ENCODE data around the gene ALX3.

Gene ALX3

GRCh38 chr1:110064576-110065337, 5.7 kb downstream of the ALX3 start:
- no peak for TF ChIP-seq POLR2A (IDR thresholded peaks at IDR 0.05; ENCODE audit: low read depth, low read length)
- FAIRE-seq, result no peak
- DNase-seq (ENCODE audit: insufficient read length, low spot score), result no peak

GRCh38 chr1:110063781-110064180, 6.7 kb downstream of the ALX3 start:
- no peak for DNase-seq (ENCODE audit: insufficient read length, low spot score)
- TF ChIP-seq POLR2A (IDR thresholded peaks at IDR 0.05; ENCODE audit: low read depth, low read length), result no peak
- FAIRE-seq, result no peak

- FAIRE-seq, result no peak
Measured at GRCh38 chr1:110062612-110063011, 7.9 kb downstream of the ALX3 start.

GRCh38 chr1:110061341-110061740, 9.1 kb downstream of the ALX3 start:
- TF ChIP-seq POLR2A (IDR thresholded peaks at IDR 0.05; ENCODE audit: low read depth, low read length), result no peak
- FAIRE-seq (no peak), DNase-seq (ENCODE audit: insufficient read length, low spot score) (no peak)

More at GRCh38 chr1:110062612-110063011, 7.9 kb downstream of the ALX3 start:
- no peak for TF ChIP-seq POLR2A (IDR thresholded peaks at IDR 0.05; ENCODE audit: low read depth, low read length)
- DNase-seq (ENCODE audit: insufficient read length, low spot score), result no peak

- DNase-seq (ENCODE audit: insufficient read length, low spot score), result no peak
- no peak for FAIRE-seq
- no peak for TF ChIP-seq POLR2A (IDR thresholded peaks at IDR 0.05; ENCODE audit: low read depth, low read length)
Measured at GRCh38 chr1:110060662-110061060, 9.8 kb downstream of the ALX3 start.

GRCh38 chr1:110060034-110060661, 10.3 kb downstream of the ALX3 start:
- no peak for FAIRE-seq
- TF ChIP-seq POLR2A (IDR thresholded peaks at IDR 0.05; ENCODE audit: low read depth, low read length), result no peak
- peak; percentile 51 for DNase-seq (ENCODE audit: insufficient read length, low spot score)

- no peak for TF ChIP-seq POLR2A (IDR thresholded peaks at IDR 0.05; ENCODE audit: low read depth, low read length)
- FAIRE-seq, result no peak
Measured at GRCh38 chr1:110059133-110059863, 11.2 kb downstream of the ALX3 start.

GRCh38 chr1:110058591-110058990, 11.9 kb downstream of the ALX3 start:
- FAIRE-seq, result no peak
- TF ChIP-seq POLR2A (IDR thresholded peaks at IDR 0.05; ENCODE audit: low read depth, low read length), result no peak
- DNase-seq (ENCODE audit: insufficient read length, low spot score), result no peak

More at GRCh38 chr1:110059133-110059863, 11.2 kb downstream of the ALX3 start:
- no peak for DNase-seq (ENCODE audit: insufficient read length, low spot score)

GRCh38 chr1:110057963-110058518, 12.4 kb downstream of the ALX3 start:
- no peak for FAIRE-seq
- no peak for DNase-seq (ENCODE audit: insufficient read length, low spot score)

GRCh38 chr1:110056776-110057175, 13.7 kb downstream of the ALX3 start:
- FAIRE-seq (no peak), DNase-seq (ENCODE audit: insufficient read length, low spot score) (peak; percentile 44)
- no peak for TF ChIP-seq POLR2A (IDR thresholded peaks at IDR 0.05; ENCODE audit: low read depth, low read length)

More at GRCh38 chr1:110057963-110058518, 12.4 kb downstream of the ALX3 start:
- TF ChIP-seq POLR2A (IDR thresholded peaks at IDR 0.05; ENCODE audit: low read depth, low read length), result no peak

GRCh38 chr1:110056285-110056683, 14.2 kb downstream of the ALX3 start:
- no peak for TF ChIP-seq POLR2A (IDR thresholded peaks at IDR 0.05; ENCODE audit: low read depth, low read length)
- FAIRE-seq (no peak), DNase-seq (ENCODE audit: insufficient read length, low spot score) (no peak)

- DNase-seq (ENCODE audit: insufficient read length, low spot score) (no peak), FAIRE-seq (no peak)
- no peak for TF ChIP-seq POLR2A (IDR thresholded peaks at IDR 0.05; ENCODE audit: low read depth, low read length)
Measured at GRCh38 chr1:110055493-110056284, 14.8 kb downstream of the ALX3 start.
